ENCODE data around the gene MRPL43. TPM values are rescaled to one million over a fixed set of nuclear protein-coding genes. Genes with fewer than 3 reads are reported as not detected.

Gene MRPL43
- 49.4 and 63.5 TPM in 2 replicates for total RNA-seq

GRCh38 chr10:100986952-100987684 lies at the start of gene MRPL43, which contains the start of gene TWNK:
TSS of gene MRPL43 (minus strand) at chr10:100987497. CDS start at chr10:100987443, 54 bp downstream.
TSS of gene TWNK (plus strand) at chr10:100987543. CDS start at chr10:100988211, 668 bp downstream.

GRCh38 chr10:101031128-101031795 lies 44.0 kb upstream of the MRPL43 start, which contains the start of the genes PDZD7 and SFXN3:
TSS of gene PDZD7 (minus strand) at chr10:101031129. CDS start at chr10:101030219, 910 bp downstream.
TSS of gene SFXN3 (plus strand) at chr10:101031234. CDS start at chr10:101034695, 3,461 bp downstream.

GRCh38 chr10:100999742-101000126 lies 12.4 kb upstream of the MRPL43 start, which contains the start of gene LZTS2:
TSS of gene LZTS2 (plus strand) at chr10:100999808. CDS start at chr10:101002539, 2,731 bp downstream.

GRCh38 chr10:100969187-100970075 lies 17.9 kb downstream of the MRPL43 start, which contains the start of gene SEMA4G:
TSS of gene SEMA4G (plus strand) at chr10:100969504. CDS start at chr10:100972913, 3,409 bp downstream.

Other genes starting within 250 kb of the MRPL43 start
- gene PAX2, start 241.9 kb downstream of the MRPL43 start, total RNA-seq: under 0.01 TPM in 1 of 2 replicates, not detected in the other
- gene SLF2, start 74.5 kb downstream of the MRPL43 start, total RNA-seq: 41.9 and 44.8 TPM in 2 replicates
- 0.33 and 1.00 TPM in 2 replicates for gene SEMA4G, start 18.0 kb downstream of the MRPL43 start, total RNA-seq
- gene TWNK, start within 50 bp of the MRPL43 start, total RNA-seq: 8.0 and 9.0 TPM in 2 replicates
- gene LZTS2, start 12.3 kb upstream of the MRPL43 start, total RNA-seq: 76.6 and 86.4 TPM in 2 replicates
- gene PDZD7, start 43.6 kb upstream of the MRPL43 start, total RNA-seq: 1.4 and 2.1 TPM in 2 replicates
- 64.5 and 67.0 TPM in 2 replicates for gene SFXN3, start 43.7 kb upstream of the MRPL43 start, total RNA-seq
- gene KAZALD1, start 74.5 kb upstream of the MRPL43 start, total RNA-seq: 6.2 and 6.4 TPM in 2 replicates
- gene TLX1, start 143.8 kb upstream of the MRPL43 start, total RNA-seq: not detected in 2 replicates
- gene LBX1, start 242.0 kb upstream of the MRPL43 start, total RNA-seq: not detected in 2 replicates